GM12874 (cell line): ENCODE results near the gene CTXND1.
A peak's percentile ranks its signal among the peaks of the same experiment; 100 is the strongest.

ENCODE experiments used
- CTCF ChIP-seq: IDR thresholded peaks from 2 replicates; pipeline ENCODE4 v1.5.1; 2011; ENCODE audit warnings: low read depth, mild to moderate bottlenecking, control low read depth, low read length, moderate library complexity; ENCODE audit not compliant: insufficient read depth

The CTXND1 gene

GRCh38 chr15:80251428-80252120, 439 bp downstream of the CTXND1 start:
- no peak for TF ChIP-seq CTCF

- TF ChIP-seq CTCF, result no peak
These were observed 1.2 kb downstream of the CTXND1 start for GRCh38 chr15:80250614-80251427.

GRCh38 chr15:80249973-80250372, 2.0 kb downstream of the CTXND1 start:
- no peak for TF ChIP-seq CTCF

GRCh38 chr15:80247320-80247719, 4.7 kb downstream of the CTXND1 start:
- no peak for TF ChIP-seq CTCF

GRCh38 chr15:80246425-80246894, 5.6 kb downstream of the CTXND1 start:
- TF ChIP-seq CTCF, result no peak

- TF ChIP-seq CTCF, result no peak
These were observed 9.2 kb downstream of the CTXND1 start for GRCh38 chr15:80242802-80243201.

- TF ChIP-seq CTCF, result peak; percentile 78
These were observed 9.8 kb downstream of the CTXND1 start for GRCh38 chr15:80242132-80242769.
